ENCODE data around the gene CD83.
A peak's percentile ranks its signal among the peaks of the same experiment; 100 is the strongest.

CD83 gene

GRCh38 chr6:14127611-14128010, 10.0 kb downstream of the CD83 start:
- no peak for DNase-seq

DNA sequence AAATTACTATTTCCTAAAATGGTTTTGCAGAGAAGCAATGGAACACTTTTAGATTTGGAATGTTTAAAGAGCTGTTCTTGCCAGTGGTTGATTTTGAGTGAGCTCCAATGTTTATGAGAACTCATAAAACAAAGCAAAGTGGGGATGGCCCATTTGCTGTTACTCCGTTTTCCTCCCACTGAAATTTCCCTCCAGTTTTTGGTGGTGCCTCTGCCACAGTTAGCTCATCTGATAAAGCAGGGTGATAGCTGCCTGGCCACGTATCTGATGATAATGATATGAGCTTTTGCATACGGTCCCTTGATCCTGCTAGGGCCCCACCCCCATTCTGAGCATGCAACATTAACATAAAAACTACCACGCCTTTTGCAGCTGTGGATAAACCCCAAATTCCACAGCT, 10.4 kb downstream of the CD83 start:
- DNase-seq: no peak

GRCh38 chr6:14128746-14129145, 11.2 kb downstream of the CD83 start:
- DNase-seq: no peak

GRCh38 chr6:14129575-14129974, 12.0 kb downstream of the CD83 start:
- no peak for DNase-seq

DNA sequence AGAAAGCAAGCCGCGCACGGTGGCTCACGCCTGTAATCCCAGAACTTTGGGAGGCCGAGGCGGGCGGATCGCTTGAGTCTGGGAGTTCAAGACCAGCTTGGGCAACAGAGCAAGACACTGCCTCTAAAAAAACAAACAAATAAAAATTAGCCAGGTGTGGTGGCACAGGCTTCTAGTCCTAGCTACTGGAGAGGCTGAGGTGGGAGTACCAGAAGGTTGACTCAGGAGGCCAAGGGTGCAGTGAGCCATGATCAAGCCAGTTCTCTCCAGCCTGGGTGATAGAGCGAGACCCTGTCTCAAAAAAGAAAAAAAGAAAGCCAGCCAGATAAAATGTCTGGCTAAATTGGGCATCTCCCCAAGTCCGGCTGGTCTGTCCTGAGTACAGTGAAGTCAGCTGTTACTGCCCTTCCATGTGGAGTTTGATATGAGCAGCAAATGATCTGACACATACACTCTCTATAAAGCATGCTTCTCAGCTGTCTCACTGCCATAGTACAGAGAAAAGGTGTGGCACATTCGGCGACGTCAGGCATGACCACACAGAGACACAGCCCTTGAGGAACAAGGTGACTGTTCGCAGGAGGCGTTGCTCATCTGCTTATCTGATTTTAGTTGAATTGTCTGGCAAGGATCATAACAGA, 13.0 kb downstream of the CD83 start:
- DNase-seq: no peak

GRCh38 chr6:14131579-14131978, 14.0 kb downstream of the CD83 start:
- no peak for DNase-seq

- no peak for DNase-seq
Observed at GRCh38 chr6:14132244-14132920, 14.8 kb downstream of the CD83 start.

DNA sequence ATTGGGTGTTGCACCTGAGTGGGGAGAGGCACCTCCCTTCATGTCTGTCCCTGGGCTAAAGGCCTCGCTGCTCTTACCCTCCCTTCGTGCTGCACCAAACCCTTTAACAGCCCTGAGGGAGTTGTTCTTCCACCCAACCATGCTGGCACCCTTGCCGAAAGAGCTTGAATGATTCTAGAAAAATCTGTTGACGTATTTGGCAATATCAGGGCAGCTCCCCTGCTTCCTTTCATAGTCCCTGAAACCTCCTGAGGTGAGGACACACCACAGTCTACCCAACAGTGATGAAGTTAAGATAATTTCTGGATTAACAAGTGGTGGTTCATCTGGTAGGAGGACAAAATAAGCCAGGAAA, 15.3 kb downstream of the CD83 start:
- no peak for DNase-seq

DNA sequence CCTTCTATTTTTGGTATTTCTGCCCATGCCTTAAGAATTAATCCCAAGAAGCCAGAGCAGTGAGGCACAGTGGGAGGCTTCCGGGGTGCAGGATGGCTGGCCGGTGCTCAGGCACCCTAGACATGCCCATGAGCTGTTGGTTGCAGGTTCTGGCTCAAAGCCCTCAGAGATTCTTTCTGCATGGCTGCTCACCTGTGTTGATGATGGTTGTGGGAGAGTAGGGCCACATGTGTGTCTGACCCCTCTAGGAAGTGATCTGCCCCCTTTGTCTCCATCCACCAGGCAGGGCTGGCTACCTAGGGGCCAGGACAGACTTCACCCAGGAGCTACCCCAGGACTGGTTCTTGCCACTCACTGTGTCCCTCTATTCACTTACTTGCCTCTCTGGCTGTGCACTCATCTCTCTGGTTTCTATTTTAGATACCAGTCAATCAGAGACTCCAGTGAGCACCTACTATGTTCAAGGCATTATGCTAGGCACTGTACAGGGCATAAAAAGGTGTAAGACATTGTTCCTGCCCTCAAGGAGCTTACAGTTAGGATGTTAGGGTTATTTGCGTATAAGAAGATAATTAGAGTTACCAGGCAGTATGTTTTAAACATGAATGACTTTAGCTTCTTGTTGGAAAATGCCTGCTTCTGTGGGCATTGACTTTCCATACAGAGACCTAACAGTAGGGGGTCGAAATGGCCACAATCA, 16.8 kb downstream of the CD83 start:
- no peak for DNase-seq

DNA sequence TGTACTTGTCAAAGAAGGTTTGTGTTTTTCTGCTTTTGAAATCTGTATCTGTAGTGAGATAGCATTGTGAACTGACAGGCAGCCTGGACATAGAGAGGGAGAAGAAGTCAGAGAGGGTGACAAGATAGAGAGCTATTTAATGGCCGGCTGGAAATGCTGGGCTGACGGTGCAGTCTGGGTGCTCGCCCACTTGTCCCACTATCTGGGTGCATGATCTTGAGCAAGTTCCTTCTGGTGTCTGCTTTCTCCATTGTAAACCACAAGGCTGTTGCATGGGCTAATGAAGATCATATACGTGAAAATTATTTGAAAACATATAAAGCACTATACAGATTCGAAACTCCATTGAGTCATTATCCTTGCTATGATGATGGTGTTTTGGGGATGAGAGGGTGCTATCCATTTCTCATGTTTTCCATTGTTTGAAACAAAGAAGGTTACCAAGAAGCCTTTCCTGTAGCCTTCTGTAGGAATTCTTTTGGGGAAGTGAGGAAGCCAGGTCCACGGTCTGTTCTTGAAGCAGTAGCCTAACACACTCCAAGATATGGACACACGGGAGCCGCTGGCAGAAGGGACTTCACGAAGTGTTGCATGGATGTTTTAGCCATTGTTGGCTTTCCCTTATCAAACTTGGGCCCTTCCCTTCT, 18.4 kb downstream of the CD83 start:
- DNase-seq: no peak

DNA sequence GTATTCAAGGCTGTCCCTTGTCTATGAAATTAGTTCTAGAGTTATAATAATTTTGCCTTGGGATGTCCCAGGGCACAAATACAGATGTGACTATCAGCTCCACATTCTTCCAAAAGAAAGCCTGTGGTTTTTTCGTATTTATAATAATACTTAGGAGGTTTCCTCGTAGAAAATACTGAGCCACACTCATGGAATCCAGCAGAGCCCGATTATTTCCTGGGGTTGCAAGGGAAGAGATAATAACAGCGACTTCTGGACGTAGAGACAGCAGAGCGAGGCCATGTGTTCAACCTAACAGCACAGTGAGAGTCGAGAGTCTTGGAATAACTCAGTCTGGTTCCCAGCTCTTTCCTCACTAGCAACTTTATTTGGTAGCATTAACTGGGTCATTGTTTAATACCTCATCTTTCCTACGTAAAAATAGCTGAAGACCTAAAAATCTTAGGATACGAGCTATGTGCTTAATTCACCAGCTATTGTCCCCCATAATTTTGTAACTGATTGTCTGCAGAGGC, 21.2 kb downstream of the CD83 start:
- DNase-seq: no peak

GRCh38 chr6:14141351-14142062, 23.9 kb downstream of the CD83 start:
- no peak for DNase-seq

- no peak for DNase-seq
Observed at GRCh38 chr6:14142063-14142450, 24.5 kb downstream of the CD83 start.

- no peak for DNase-seq
Observed at GRCh38 chr6:14142511-14143223, 25.1 kb downstream of the CD83 start.

DNA sequence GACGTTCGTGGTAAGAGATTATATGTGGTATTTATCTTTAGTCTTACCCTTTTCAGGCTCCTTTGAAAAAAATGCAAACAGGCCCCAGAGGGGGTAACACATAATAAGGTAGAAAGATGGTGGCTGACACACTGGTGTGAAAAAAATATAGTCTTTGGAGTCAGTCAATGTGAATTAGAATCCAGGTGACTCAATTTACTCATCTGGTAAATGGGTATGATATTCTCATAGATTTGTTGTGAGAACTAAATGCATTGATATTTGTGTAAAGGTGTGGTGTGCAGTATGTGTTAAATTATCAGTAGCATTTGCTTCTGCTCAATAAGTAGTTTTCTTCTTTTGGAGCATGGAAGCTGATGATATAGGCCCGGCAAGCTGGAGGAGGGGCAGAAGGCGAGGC, 25.7 kb downstream of the CD83 start:
- DNase-seq: no peak

GRCh38 chr6:14144678-14145113, 27.1 kb downstream of the CD83 start:
- DNase-seq: peak; percentile 80

GRCh38 chr6:14146506-14147096, 29.0 kb downstream of the CD83 start:
- DNase-seq: no peak

- DNase-seq: no peak
Observed at GRCh38 chr6:14147891-14148290, 30.3 kb downstream of the CD83 start.

- no peak for DNase-seq
Observed at GRCh38 chr6:14148471-14148870, 30.9 kb downstream of the CD83 start.

- DNase-seq: no peak
Observed at GRCh38 chr6:14149053-14149738, 31.6 kb downstream of the CD83 start.

GRCh38 chr6:14149739-14150130, 32.2 kb downstream of the CD83 start:
- DNase-seq: no peak
